ENCODE measurements around the gene BTC. TPM values are rescaled to one million over a fixed set of nuclear protein-coding genes. Genes with fewer than 3 reads are reported as not detected.

BTC gene
- total RNA-seq, 1 donor from 2014 or later = not detected

GRCh38 chr4:74751856-74752255 lies 42.5 kb downstream of the BTC start:
- H3K9me3 Mint-ChIP-seq (ENCODE audit: unreplicated experiment) = no peaks in the 10 kb centered on the region
- no peak overlapping the region for H3K4me3 Mint-ChIP-seq (ENCODE audit: unreplicated experiment)
- no peak for TF ChIP-seq CTCF (IDR thresholded peaks at IDR 0.05; ENCODE audit: partially characterized antibody, unreplicated experiment)
- no peaks in the 10 kb centered on the region for H3K27me3 Mint-ChIP-seq (ENCODE audit: unreplicated experiment)
- H3K27ac Mint-ChIP-seq (ENCODE audit: unreplicated experiment) = no peak overlapping the region
- no peaks in the 10 kb centered on the region for H3K4me1 Mint-ChIP-seq (ENCODE audit: low read depth, unreplicated experiment)
- no peak for DNase-seq
- no peaks in the 10 kb centered on the region for H3K36me3 Mint-ChIP-seq (ENCODE audit: unreplicated experiment)

- no peaks in the 10 kb centered on the region for H3K4me1 Mint-ChIP-seq (ENCODE audit: low read depth, unreplicated experiment)
- no peaks in the 10 kb centered on the region for H3K27me3 Mint-ChIP-seq (ENCODE audit: unreplicated experiment)
- no peaks in the 10 kb centered on the region for H3K9me3 Mint-ChIP-seq (ENCODE audit: unreplicated experiment)
- no peak overlapping the region for H3K4me3 Mint-ChIP-seq (ENCODE audit: unreplicated experiment)
- H3K36me3 Mint-ChIP-seq (ENCODE audit: unreplicated experiment) = no peaks in the 10 kb centered on the region
- DNase-seq = no peak
- no peak for TF ChIP-seq CTCF (IDR thresholded peaks at IDR 0.05; ENCODE audit: partially characterized antibody, unreplicated experiment)
- no peak overlapping the region for H3K27ac Mint-ChIP-seq (ENCODE audit: unreplicated experiment)
Observed at GRCh38 chr4:74751247-74751646, 43.1 kb downstream of the BTC start.

- no peaks in the 10 kb centered on the region for H3K9me3 Mint-ChIP-seq (ENCODE audit: unreplicated experiment)
- no peak for DNase-seq
- TF ChIP-seq CTCF (IDR thresholded peaks at IDR 0.05; ENCODE audit: partially characterized antibody, unreplicated experiment) = no peak
- no peaks in the 10 kb centered on the region for H3K27me3 Mint-ChIP-seq (ENCODE audit: unreplicated experiment)
- no peak overlapping the region for H3K27ac Mint-ChIP-seq (ENCODE audit: unreplicated experiment)
- H3K4me1 Mint-ChIP-seq (ENCODE audit: low read depth, unreplicated experiment) = no peaks in the 10 kb centered on the region
- no peaks in the 10 kb centered on the region for H3K36me3 Mint-ChIP-seq (ENCODE audit: unreplicated experiment)
- H3K4me3 Mint-ChIP-seq (ENCODE audit: unreplicated experiment) = no peak overlapping the region
Observed at GRCh38 chr4:74742185-74742584, 52.1 kb downstream of the BTC start.

DNA sequence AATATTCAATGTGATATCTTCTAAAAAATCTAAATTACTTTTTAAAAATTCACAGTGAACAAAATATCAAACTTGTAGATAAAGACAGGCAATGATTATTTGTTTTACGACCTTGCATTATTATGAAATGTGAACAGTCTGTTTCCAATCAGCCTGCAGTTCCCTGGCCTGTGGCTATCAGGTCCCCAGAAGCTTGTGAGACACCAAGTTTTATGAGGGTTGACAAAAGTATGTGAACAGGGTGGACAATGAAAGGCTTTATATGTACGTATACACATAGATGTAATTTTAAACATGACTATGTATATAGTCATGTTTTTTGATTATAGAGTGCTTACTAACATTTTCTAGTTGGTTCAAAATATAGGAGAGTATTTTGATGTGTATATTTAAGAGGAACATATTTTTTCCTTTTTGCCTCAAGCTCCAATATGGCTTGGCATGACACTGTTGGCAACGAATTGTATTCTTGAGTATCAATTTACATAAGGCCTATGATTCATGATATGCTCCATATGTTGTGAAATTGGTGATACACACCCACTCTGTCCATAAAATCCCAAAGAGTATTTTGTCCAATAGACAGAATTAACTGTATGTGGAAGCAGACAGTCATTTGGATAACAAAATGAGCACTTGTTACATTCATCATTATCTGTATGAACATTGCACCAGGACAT lies 55.7 kb downstream of the BTC start:
- no peak for DNase-seq
- no peaks in the 10 kb centered on the region for H3K27me3 Mint-ChIP-seq (ENCODE audit: unreplicated experiment)
- H3K36me3 Mint-ChIP-seq (ENCODE audit: unreplicated experiment) = no peaks in the 10 kb centered on the region
- no peak overlapping the region for H3K27ac Mint-ChIP-seq (ENCODE audit: unreplicated experiment)
- TF ChIP-seq CTCF (IDR thresholded peaks at IDR 0.05; ENCODE audit: partially characterized antibody, unreplicated experiment) = no peak
- H3K9me3 Mint-ChIP-seq (ENCODE audit: unreplicated experiment) = no peaks in the 10 kb centered on the region
- H3K4me1 Mint-ChIP-seq (ENCODE audit: low read depth, unreplicated experiment) = no peaks in the 10 kb centered on the region
- no peak overlapping the region for H3K4me3 Mint-ChIP-seq (ENCODE audit: unreplicated experiment)

- Mint-ChIP-seq H3K4me3 (ENCODE audit: unreplicated experiment) (no peak overlapping the region), H3K4me1 (ENCODE audit: low read depth, unreplicated experiment) (peaks cover 10% of the 10 kb centered on the region), H3K36me3 (ENCODE audit: unreplicated experiment) (no peaks in the 10 kb centered on the region), H3K27ac (ENCODE audit: unreplicated experiment) (no peak overlapping the region), H3K9me3 (ENCODE audit: unreplicated experiment) (no peaks in the 10 kb centered on the region), H3K27me3 (ENCODE audit: unreplicated experiment) (no peaks in the 10 kb centered on the region)
- TF ChIP-seq CTCF (IDR thresholded peaks at IDR 0.05; ENCODE audit: partially characterized antibody, unreplicated experiment) = no peak
- DNase-seq = no peak
Observed at GRCh38 chr4:74734995-74735394, 59.3 kb downstream of the BTC start.
